Left cardiac atrium (tissue), 4 donors: Measurements from ENCODE around the gene HSPA2. TPM values are rescaled to one million over a fixed set of nuclear protein-coding genes. Genes with fewer than 3 reads are reported as not detected.
A peak's percentile ranks its signal among the peaks of the same experiment; 100 is the strongest.
"Not testable (repeated sequence)": the region's sequence is repeated elsewhere in the genome, so short reads cannot be mapped to it uniquely, and the experiment has no call there.

Experiments
- ATAC-seq, 2 donors: fragments of 200-7000 bp; cut with Tn5 transposase; one replicate each; pipeline ENCODE4 v1.9.1; 2020; ENCODE audit warnings: mild to moderate bottlenecking in 2 of 2, moderate library complexity in 2 of 2
- DNase-seq: peaks from one replicate; pipeline ENCODE4 v3.0.0-alpha.2; 2020
- intact Hi-C, 2 donors: fragments of 100-400 bp; cut with DNase I; formaldehyde crosslinking; loops; one replicate each; pipeline versions ENCODE4 v1.14.1 to v1.15.1; 2022 to 2023
- total RNA-seq, 2 donors: library from RNA; stranded (reverse); fragmentation: NEBNext Ultra II Directional; extraction: Animal tissue kit (Norgen Biotek cat#: 25700); gene quantifications; one replicate each; pipeline ENCODE4 v1.2.1, GENCODE V29; 2021
- donor health status: DM: no; HTN: yes; CAD: no.
- donor health status: DM: no; HTN: yes; CAD: no; lungs with severe emphysema.
- donor health status: DM: yes; HTN: yes; CAD: no.
- donor health status: Dilated cardiomyopathy.

Gene HSPA2
- total RNA-seq, 2 donors from 2014 or later = 29.8 to 54.2 TPM

DNA sequence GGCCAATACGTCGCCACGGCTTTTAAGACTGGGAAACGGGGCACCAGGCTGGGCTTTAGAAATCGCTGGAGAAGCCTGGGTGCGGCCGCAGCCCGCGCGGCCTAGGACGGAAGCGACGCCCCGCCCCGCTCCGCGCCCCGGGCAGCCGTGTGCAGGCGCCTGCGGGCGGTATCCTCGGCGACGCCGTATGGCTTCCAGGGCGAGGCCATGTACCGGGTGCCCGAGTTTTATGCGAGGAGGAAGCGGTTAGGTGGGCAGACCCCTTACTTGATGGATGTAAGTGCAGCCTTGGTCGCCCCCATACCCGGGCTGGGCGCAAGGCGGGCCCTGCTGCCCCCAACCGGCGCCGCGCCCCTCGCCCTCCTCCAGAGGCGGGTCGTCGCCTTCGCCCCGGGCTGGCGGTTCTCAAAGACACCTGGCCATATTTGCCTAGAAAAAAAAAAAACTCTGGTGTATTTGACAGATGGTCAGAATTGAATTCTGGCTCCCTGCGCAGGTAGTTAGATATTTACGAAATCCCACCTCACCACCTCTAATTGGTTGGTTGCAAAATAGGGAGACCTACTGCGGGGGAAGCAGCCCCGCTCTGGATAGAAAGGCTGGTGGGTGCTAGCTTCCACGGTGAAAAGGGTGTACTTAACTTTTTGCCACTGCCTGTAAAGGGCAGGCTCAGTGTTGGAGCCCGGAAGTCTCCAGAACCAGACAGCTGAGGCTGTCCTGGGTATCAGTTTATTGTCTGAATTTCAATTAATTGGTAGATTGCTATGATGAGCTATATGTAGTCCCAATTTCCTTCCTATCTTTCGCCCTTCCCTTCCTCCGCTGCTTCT is 9.5 kb downstream of the HSPA2 start, which contains the start of gene PPP1R36:
TSS of gene PPP1R36 (plus strand) at position 171 of the 830 bp plus-strand sequence. CDS start at position 208, 37 bp downstream.
- ATAC-seq (peak; percentile 93 to 97), DNase-seq (peak; percentile 70)
- intact Hi-C loops = no loop called here

DNA sequence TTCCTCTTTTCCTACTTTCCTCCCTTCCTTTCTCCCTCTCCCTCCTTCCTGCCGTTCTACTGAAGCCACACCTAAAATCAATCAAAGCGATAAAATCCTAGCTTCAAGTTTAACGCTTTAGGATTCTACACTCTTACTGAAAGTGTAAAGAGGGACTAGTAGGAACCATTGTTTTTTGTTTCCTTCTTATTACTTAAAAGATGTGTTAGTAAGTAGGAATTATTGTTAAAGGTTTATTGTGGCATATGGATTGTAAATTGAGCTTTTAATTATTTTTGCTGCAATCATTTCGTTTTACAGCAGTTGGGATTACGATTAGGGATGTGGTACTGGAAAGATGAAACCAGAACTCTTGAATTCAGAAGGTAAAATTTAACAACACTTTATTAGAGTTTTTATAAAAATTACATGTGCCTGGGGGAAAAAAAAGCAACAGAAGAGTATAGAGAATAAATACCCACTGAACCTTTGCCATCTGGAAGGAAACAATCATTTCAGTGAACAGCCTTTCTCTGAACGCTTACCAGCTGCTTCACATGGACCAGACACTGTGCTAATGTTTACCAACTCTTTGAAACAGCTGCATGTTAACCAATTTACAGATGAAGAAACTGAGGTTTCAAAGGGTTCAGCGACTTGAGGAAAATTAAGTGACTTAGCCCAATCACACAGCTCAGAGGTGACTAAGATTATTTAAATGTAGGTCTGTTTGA is 10.2 kb downstream of the HSPA2 start:
- ATAC-seq (no peak), DNase-seq (no peak)
- intact Hi-C loops = no loop called here

DNA sequence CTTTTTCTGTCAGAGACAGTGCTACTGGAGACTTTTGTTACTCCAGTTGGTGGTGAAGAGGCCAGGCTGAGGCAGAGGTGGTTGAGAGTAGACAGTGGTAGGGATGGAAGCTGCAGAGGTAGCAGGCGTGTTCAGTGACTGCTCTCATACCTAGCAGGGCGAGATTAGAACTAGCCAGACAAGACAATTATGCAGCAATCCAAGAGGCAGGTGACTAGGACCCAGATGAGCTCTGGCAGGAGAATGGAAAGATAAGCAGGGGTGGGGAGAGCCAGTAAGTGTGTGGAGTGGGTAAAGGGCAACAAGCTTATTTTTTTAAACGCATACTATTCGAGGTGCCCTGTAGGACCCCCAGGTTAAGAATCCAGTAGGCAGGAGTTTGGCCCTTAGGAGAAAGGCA is 14.0 kb downstream of the HSPA2 start:
- ATAC-seq = no peak
- DNase-seq = no peak
- intact Hi-C loops = no loop called here

DNA sequence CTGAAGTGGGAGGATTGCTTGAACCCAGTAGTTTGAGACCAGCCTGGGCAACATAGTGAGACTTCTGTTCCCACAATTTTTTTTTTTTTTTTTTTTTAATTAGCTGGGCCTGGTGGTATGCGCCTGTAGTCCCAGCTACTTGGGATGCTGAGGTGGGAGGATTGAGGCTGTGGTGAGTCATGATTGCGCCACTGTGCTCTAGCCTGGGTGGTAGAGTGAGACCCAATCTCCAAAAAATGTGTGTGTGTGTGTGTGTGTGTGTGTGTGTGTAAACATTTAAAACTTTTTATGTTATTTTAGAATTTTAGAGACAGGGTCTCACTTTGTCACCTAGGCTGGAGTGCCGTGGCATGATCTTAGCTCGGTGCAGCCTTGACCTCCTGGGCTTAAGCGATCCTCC is 16.0 kb downstream of the HSPA2 start:
- no peak for DNase-seq
- intact Hi-C loops = no loop called here

DNA sequence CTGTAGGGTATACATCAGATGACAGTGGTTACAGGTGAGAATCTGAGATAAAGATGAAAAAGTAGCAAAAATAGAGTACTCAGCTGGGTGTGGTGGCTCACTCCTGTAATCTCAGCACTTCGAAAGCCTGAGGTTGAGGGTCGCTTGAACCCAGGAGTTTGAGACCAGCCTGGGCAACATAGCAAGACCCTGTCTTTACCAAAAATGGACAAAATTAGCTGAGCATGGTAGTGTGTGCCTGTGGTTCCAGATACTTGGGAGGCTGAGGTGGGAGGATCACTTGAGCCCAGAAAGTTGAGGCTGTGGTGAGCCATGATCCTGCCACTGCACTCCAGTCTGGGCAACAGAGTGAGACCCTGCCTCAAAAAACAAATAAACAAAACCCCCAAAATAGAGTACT is 17.7 kb downstream of the HSPA2 start:
- DNase-seq, intact Hi-C loops, ATAC-seq: not testable (repeated sequence)

More for the DNA sequence above, 16.0 kb downstream of the HSPA2 start:
- peak in 1 of 2 donors; percentile 55 for ATAC-seq

DNA sequence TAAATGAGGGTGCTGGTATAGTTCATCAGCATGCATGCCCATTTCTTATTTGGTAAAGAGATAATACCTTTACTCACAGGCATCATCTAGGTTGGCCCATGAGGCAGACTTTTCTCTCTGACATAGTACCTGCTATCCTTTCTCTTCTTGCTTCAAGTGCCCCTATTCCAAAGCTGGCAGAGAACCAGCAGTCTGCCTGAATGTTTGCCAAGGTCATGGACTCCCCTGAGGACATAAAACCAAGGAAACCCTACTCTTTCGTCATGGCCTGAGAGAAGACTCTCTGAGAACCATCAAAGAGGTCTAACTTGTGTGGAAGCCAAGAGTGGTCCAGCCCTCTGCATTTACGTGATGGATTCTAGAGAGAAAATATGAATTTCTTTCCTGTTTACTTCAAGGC is 21.1 kb downstream of the HSPA2 start:
- DNase-seq (no peak), ATAC-seq (peak in 1 of 2 donors; percentile 19)
- intact Hi-C loops = no loop called here

DNA sequence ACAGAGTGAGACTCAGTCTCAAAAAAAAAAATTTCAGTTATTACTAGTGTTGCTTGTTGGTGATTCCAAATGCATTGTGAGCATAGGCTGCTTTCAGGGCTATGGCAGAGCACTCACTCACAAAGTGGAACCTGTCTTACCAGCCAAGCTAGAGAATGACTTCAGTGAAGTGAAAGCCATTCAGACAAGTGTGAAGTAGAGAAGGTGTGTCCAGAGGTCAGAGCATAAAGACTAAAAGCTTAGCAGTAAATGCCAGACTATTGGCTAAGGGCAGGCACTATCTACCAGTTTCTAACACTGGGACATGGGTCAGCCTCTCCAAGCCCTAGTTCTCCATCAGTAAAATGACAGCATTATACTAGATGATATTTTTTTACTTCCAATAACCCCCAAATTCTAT is 21.9 kb downstream of the HSPA2 start:
- ATAC-seq (peak in 1 of 2 donors; percentile 58), DNase-seq (no peak)
- intact Hi-C loops = no loop called here

DNA sequence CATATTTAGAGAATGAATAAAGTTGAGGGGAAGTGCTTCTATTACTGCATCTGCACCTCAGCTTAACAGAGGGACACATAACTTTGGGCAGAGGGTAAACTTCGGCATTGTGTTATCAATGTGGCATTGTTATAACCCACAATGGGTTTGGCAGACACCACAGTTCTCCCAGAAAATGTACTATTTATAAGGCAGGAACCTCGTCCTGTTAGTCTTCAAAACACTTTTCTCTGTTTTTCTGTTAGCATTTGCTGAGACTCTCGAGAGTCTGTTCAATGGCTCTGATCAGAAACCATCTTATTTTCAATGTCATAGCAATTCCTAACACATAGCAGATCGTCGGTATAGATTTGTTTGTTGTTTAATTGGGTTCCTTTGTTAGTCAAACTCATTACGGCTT is 23.2 kb downstream of the HSPA2 start:
- no peak for DNase-seq
- intact Hi-C loops = no loop called here
- ATAC-seq = no peak

DNA sequence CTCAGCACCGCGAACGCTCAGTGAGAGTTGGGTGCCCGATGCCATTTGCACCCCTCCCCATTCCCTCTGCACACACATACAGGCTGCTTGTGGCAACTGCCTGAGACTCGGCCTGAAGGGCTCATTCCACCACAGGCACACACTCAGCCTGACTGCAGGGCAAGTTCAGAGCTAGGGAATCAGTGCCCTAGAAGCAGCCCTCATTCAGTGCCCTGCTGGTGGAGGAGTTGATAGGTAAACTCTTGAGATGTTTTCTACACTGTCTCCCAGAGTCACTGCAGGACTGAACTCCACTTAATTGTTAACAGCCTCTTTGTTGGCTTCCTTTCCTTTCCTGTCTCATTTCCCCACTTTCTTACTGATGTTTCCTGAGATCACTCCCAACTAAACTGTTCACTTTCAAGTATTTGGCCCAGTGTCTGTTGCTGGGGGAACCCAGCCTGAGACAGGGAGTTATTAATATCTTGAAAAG is 26.1 kb downstream of the HSPA2 start:
- no peak for ATAC-seq
- intact Hi-C loops = no loop called here
- no peak for DNase-seq

DNA sequence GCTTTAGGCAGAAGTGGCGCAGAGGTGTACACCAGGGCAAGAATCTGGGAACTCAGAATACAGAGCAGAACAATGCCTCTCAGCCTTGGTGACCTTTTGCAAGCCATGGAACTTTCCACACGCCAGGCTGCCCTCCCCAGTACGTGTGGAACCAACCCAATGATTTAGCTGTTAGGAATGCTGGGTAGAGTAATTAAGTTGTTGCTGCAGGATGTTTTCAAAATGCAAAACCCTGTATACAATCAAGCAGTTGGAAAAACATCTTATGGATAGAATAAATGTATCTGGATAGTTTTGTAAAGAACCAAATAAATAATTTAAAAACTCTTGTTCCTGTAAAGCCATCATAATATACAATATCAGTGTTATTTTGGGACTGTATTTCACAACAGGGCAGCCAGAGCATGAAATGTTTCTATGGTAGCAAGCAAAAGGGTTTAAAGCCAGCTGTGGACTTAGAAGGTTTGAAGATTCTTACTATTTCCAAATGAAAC is 28.6 kb downstream of the HSPA2 start:
- ATAC-seq = peak; percentile 91 to 97
- intact Hi-C loops = no loop called here
- DNase-seq = peak; percentile 71

DNA sequence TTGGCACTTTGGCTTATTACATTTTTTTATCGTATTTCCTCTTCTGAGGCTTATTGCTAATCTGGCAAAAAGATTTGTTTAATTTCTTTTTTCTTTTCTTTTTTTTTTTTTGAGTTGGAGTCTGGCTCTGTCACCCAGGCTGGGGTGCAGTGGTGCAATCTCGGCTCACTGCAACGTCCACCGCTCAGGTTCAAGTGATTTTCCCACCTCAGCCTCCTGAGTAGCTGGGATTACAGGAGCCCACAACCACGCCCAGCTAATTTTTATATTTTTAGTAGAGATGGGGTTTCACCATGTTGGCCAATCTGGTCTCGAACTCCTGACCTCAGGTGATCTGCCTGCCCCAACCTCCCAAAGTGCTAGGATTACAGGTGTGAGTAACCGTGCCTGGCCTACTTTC is 29.1 kb downstream of the HSPA2 start:
- intact Hi-C loops = not testable (repeated sequence)
- peak; percentile 24 to 29 for ATAC-seq

DNA sequence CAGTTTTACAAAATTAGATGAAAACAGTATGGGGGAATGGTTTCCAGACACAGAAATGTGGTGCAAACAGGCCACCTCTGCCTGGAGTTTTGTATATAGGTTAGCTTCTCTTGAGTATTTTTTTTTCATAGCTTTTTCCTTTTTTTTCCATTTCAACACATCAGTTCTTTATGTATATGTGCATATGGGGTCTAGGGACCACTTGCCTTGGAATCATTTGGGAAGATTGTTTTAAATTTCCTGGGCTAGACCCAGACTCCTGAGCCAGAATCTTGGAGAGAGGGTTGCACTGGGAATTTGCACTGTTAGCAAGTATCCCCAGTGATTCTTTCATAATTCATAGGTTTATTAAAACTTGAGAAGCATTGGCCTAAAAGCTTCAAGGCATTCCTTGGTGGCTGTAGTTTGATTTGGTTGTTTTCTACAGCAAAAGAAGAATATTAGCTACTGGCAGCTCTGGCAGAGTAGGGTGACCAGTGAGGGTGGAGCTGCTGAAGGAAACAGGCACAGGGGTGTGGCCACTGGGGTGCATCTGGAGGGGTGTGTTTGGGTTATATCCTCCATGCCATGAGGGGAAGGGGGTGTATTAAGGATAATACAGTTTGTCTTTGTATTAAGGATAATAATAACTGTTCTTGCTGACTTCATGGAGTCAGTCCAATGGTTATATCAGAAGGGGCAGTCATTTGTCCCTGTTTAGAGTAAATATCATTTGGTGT is 32.0 kb downstream of the HSPA2 start:
- intact Hi-C loops = no loop called here
- no peak for DNase-seq
- ATAC-seq = no peak

More for the DNA sequence above, 29.1 kb downstream of the HSPA2 start:
- DNase-seq = not testable (repeated sequence)

DNA sequence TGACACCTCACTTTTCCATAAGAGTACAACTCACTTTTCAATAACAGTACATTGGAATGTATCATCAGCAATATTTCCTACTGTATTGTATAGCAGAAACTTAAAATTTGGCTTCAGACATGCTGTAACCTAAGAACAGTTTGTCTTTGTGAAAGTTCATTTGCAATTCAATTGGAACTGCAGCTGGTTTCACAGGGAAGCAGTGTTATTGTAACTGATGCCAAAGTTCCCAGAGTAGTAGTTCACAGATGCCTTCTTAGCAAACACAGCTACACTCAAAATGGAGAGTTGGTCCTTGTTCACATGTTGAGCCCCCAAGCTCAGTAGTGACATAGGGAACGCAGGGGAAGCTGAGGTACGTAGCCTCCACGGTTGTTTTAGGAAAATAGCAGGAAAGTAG is 32.6 kb downstream of the HSPA2 start:
- peak in 1 of 2 donors; percentile 8 for ATAC-seq
- intact Hi-C loops = no loop called here
- no peak for DNase-seq

DNA sequence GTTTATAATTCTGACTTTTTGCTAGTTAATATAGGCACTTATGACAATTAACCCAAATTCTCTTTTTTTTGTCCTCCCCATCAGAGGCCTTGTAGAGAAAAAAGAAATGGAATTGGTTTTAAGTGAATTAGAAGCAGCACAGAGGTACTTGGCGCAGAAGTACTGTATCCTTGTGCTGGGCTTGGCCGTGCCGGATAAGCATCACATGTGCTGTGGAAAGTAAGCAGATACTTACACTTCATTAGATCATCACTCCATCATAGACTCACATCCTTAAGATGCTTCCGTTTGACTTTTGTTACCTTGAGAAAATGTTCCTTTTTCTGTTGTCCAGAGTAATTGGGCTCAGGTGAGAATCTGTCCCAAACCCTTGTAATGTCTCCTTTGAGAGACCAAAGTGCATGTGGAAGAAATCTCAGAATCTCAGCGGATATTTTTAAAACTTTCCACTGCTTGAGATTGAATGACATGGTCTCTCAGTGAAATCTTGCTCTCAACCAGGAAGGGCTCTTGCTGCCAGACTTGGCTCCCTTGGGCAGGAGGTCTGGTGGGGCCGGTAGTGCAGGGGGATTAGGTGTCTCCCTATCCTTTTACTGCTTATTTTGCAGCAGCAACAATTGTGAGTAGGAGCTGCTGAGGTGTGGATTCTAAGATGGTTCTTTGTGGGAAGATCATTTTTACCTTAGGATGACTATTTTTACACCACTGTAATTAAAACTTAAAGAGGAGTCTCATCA is 34.0 kb downstream of the HSPA2 start:
- no peak for DNase-seq
- no peak for ATAC-seq
- intact Hi-C loops = no loop called here

DNA sequence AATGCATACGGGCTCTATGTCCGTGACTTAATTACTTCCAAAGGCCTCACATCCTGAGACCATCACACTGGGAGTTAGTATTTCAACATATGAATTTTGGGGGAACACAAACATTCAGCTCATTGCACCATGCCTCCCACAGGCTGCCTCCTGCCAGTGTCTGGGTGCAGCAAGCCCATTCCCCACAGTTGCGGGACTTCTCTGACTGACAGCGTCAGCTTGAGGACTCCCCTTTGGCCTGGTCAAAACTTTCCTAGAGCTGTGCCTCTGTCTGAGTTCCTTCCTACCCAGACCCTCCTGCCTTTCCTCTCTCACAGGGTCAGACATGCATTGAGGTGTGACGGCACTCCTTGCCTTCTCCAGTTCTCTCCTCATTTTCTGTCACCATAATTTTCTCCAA is 36.7 kb downstream of the HSPA2 start:
- DNase-seq (no peak), ATAC-seq (no peak)
- intact Hi-C loops = no loop called here

DNA sequence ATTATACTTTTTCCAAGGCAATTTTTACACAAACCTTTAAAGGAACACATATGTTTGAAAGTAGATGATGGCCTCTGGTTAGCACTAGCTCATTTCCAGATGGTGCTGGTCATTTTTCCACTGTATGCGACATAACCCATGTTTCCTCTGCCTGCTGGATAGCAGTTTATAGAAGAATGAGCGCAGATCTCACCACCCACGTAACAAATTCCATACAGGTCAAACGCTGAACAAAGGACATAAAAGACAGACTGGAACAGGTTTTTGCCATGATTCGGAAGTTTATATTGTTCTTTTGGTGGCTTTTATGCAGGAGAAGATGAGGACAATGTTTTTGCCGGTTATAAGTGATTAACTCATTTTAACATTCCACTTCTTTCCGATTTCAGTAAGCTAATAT is 39.9 kb downstream of the HSPA2 start:
- ATAC-seq (no peak), DNase-seq (no peak)
- intact Hi-C loops = no loop called here

DNA sequence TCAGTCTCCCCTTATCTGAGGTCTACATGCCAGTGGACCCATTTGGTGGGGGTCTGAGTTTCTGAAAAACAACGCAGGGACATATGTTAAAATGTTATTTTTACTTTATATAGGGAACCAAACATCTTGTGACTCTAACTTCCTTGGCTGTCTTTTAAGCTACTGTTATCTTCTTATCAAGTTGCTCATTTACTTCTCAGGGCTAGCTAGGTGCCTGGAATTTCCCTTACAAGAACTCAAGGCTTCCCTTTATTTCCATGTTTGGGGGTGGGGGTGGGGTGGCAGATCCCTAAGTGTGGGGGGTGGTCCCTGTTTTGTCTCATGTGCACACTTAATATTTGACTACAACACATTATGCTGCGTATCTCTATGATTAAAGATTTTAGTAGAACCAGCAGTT is 40.8 kb downstream of the HSPA2 start:
- DNase-seq = no peak
- intact Hi-C loops = no loop called here
- ATAC-seq = no peak

DNA sequence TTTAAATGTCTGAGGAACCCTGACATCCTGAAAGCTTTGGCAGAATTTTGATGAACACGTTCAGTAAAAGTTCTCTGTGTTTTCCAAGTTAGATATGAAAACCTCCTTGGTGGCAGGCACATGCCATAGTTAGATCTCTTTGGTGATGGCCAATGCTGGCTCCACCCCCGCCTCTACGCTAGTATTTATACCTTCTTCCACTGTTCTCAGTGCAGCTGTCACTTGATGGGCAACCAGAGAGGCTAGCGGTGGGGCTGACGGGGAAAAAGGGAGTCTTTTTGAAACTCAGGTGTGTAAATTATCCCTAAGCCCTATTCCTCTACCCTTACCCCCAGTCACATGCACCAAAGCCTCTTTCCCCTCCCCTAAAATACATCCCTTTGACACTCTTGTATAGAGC is 41.3 kb downstream of the HSPA2 start:
- intact Hi-C loops = no loop called here
- no peak for DNase-seq
- ATAC-seq = no peak

DNA sequence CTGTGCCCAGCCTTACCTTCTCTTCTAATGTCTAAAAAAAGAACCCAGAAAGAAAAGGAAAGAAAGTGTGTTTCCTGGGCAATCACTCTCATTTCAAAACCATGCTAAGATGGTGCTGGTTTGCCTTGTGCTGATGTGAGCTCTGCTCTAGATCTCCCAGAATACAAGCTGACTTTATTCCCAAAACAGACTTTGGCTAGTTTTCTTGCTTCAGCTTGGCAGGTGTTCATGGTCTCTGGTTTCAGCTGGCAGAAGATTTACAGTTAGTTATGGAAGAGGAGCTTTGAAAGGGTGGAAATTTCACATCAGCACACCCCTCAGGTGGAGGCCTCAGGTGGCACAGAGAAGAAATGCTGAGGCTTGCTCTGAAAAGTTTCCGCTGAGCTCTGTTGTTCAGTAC is 43.6 kb downstream of the HSPA2 start:
- DNase-seq (no peak), ATAC-seq (no peak)
- intact Hi-C loops = no loop called here
